Measurements from ENCODE around the gene PSMF1.

DNA sequence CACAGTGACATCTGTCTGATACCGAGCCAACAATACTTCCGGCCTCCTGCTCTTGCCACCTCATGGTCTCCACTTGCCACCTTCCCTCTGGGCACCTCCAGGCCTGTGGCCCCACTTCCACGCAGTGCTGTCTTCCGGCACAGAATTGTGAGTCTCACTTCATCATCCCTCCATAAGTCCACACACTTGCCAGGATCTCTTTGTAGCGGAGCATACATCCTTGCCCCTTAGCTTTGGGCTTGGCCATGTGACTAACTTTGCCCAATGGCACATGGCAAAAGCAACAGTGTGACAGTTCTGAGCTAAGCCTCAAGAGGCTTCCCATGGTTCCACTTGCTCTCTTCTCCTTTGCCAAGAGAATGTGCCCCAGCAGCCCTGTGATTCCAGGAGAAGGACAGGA, 80.3 kb downstream of the PSMF1 start:
- TF ChIP-seq, protein P1, sequence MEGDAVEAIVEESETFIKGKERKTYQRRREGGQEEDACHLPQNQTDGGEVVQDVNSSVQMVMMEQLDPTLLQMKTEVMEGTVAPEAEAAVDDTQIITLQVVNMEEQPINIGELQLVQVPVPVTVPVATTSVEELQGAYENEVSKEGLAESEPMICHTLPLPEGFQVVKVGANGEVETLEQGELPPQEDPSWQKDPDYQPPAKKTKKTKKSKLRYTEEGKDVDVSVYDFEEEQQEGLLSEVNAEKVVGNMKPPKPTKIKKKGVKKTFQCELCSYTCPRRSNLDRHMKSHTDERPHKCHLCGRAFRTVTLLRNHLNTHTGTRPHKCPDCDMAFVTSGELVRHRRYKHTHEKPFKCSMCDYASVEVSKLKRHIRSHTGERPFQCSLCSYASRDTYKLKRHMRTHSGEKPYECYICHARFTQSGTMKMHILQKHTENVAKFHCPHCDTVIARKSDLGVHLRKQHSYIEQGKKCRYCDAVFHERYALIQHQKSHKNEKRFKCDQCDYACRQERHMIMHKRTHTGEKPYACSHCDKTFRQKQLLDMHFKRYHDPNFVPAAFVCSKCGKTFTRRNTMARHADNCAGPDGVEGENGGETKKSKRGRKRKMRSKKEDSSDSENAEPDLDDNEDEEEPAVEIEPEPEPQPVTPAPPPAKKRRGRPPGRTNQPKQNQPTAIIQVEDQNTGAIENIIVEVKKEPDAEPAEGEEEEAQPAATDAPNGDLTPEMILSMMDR (conservative IDR thresholded peaks at IDR 0.05) = no peak
- no peak for TF ChIP-seq EZH2 (IDR thresholded peaks at IDR 0.05; ENCODE audit: low read depth)

All from PC-9 (cell line).